Activated CD4-positive, alpha-beta T cell treated with anti-CD3 and anti-CD28 coated beads for 36 hours (primary cell): ENCODE data around the gene KATNAL1. TPM values are rescaled to one million over a fixed set of nuclear protein-coding genes. Genes with fewer than 3 reads are reported as not detected.
A peak's percentile ranks its signal among the peaks of the same experiment; 100 is the strongest.

ENCODE experiments used
- ATAC-seq: fragments of 200-7000 bp; cut with Tn5 transposase; one replicate; pipeline ENCODE4 v1.10.0; 2021; ENCODE audit warnings: mild to moderate bottlenecking, moderate library complexity
- CTCF ChIA-PET: fragments of 350-600 bp; sonication (Branson Sonifier 250); formaldehyde crosslinking; loops from one replicate; lab custom pipeline; 2021; ENCODE audit warnings: antibody characterized with exemption; lab: Charles Lee
- POLR2A ChIA-PET: fragments of 350-600 bp; sonication (Branson Sonifier 250); formaldehyde crosslinking; loops from one replicate; lab custom pipeline; 2021; ENCODE audit warnings: antibody characterized with exemption, inconsistent platforms; lab: Charles Lee
- DNase-seq: peaks from one replicate; pipeline ENCODE4 v3.0.0-alpha.2; 2020
- H3K27ac Mint-ChIP-seq: one replicate; pipeline ENCODE4 v1.8.0; 2021; ENCODE audit warnings: mixed read lengths
- H3K27me3 Mint-ChIP-seq: one replicate; pipeline ENCODE4 v1.8.0; 2021; ENCODE audit warnings: mixed read lengths
- H3K36me3 Mint-ChIP-seq: one replicate; pipeline ENCODE4 v1.8.0; 2021; ENCODE audit warnings: low read depth, mixed read lengths
- H3K4me1 Mint-ChIP-seq: one replicate; pipeline ENCODE4 v1.8.0; 2021; ENCODE audit warnings: mixed read lengths
- H3K4me3 Mint-ChIP-seq: one replicate; pipeline ENCODE4 v1.8.0; 2021; ENCODE audit warnings: mild to moderate bottlenecking, moderate library complexity, mixed read lengths
- H3K9me3 Mint-ChIP-seq: one replicate; pipeline ENCODE4 v1.8.0; 2021; ENCODE audit warnings: low read depth, mixed read lengths
- intact Hi-C, 2 experiments: fragments of 100-400 bp; cut with DNase I in 1 of 2; cut with micrococcal nuclease in 1 of 2; formaldehyde crosslinking; loops; one replicate each; pipeline versions ENCODE4 v1.14.2 to v1.15.1; 2022 to 2024; cut with DNase I, micrococcal nuclease
- total RNA-seq, 2 experiments: library from RNA; stranded (reverse); gene quantifications; one replicate each; pipeline ENCODE4 v1.2.3, GENCODE V29; 2021

The KATNAL1 gene
- total RNA-seq, 2 experiments from 2014 or later = 10.9 to 12.5 TPM

GRCh38 chr13:30314069-30314468 is 6.7 kb upstream of the KATNAL1 start:
- intact Hi-C loops = no loop called here
- no peaks in the 10 kb centered on the region for H3K27me3 Mint-ChIP-seq
- ChIA-PET POLR2A (no interaction called here), CTCF (no interaction called here)
- H3K36me3 Mint-ChIP-seq = no peaks in the 10 kb centered on the region
- peaks cover 16% of the 10 kb centered on the region for H3K4me1 Mint-ChIP-seq
- H3K9me3 Mint-ChIP-seq = no peaks in the 10 kb centered on the region
- no peak for DNase-seq
- no peak overlapping the region for H3K4me3 Mint-ChIP-seq
- no peak overlapping the region for H3K27ac Mint-ChIP-seq
- no peak for ATAC-seq

- Mint-ChIP-seq H3K9me3 (no peaks in the 10 kb centered on the region), H3K27ac (no peak overlapping the region), H3K4me1 (peaks cover 23% of the 10 kb centered on the region), H3K27me3 (no peaks in the 10 kb centered on the region), H3K4me3 (no peak overlapping the region), H3K36me3 (no peaks in the 10 kb centered on the region)
- intact Hi-C loops = no loop called here
- ChIA-PET CTCF (interaction anchor here (1.0 kb wide), 1 partner anchor 181 kb away, joined by 3 read pairs; no protein-coding TSS in a partner anchor), POLR2A (no interaction called here)
- no peak for DNase-seq
- no peak for ATAC-seq
These were observed 6.0 kb upstream of the KATNAL1 start for GRCh38 chr13:30313311-30313710.

GRCh38 chr13:30312904-30313303 is 5.6 kb upstream of the KATNAL1 start:
- ATAC-seq = no peak
- POLR2A ChIA-PET = no interaction called here
- H3K27ac Mint-ChIP-seq = no peak overlapping the region
- no peaks in the 10 kb centered on the region for H3K27me3 Mint-ChIP-seq
- no peak for DNase-seq
- CTCF ChIA-PET = interaction anchor here (1.0 kb wide), 1 partner anchor 181 kb away, joined by 3 read pairs; no protein-coding TSS in a partner anchor
- H3K4me3 Mint-ChIP-seq = no peak overlapping the region
- H3K36me3 Mint-ChIP-seq = no peaks in the 10 kb centered on the region
- H3K9me3 Mint-ChIP-seq = no peaks in the 10 kb centered on the region
- H3K4me1 Mint-ChIP-seq = peaks cover 26% of the 10 kb centered on the region
- intact Hi-C loops = no loop called here

GRCh38 chr13:30308548-30308947 is 1.2 kb upstream of the KATNAL1 start:
- no peaks in the 10 kb centered on the region for H3K9me3 Mint-ChIP-seq
- ChIA-PET POLR2A (no interaction called here), CTCF (interaction anchor here (0.7 to 1.3 kb wide), 4 partner anchors 8 to 60 kb away, joined by 3 to 5 read pairs (median 3); no protein-coding TSS in a partner anchor)
- H3K4me1 Mint-ChIP-seq = peaks cover 35% of the 10 kb centered on the region
- peak; percentile 17 for DNase-seq
- no peaks in the 10 kb centered on the region for H3K36me3 Mint-ChIP-seq
- H3K27me3 Mint-ChIP-seq = no peaks in the 10 kb centered on the region
- intact Hi-C loops = loop anchor here (5.0 kb wide), 4 partner anchors 64 to 739 kb away; no protein-coding TSS in a partner anchor
- peak overlapping the region; percentile 44 for H3K27ac Mint-ChIP-seq
- no peak for ATAC-seq
- H3K4me3 Mint-ChIP-seq = peak overlapping the region; percentile 11

- H3K36me3 Mint-ChIP-seq = no peaks in the 10 kb centered on the region
- no peak for DNase-seq
- ChIA-PET POLR2A (interaction anchor here (1.5 kb wide), 1 partner anchor 114 kb away, joined by 6 read pairs; the partner anchor contains the start of gene UBE2L5), CTCF (interaction anchor here (0.7 to 1.5 kb wide), 7 partner anchors 9 to 550 kb away, joined by 3 to 4 read pairs (median 3); no protein-coding TSS in a partner anchor)
- intact Hi-C loops = loop anchor here (1.0 to 5.0 kb wide), 16 partner anchors 55 to 855 kb away; partner anchors contain the start of genes USPL1 (in 2 of the 2), SLC7A1 (in 1 of the 2) and UBL3 (in 1 of the 2)
- no peak for ATAC-seq
- H3K27ac Mint-ChIP-seq = no peak overlapping the region
- no peaks in the 10 kb centered on the region for H3K27me3 Mint-ChIP-seq
- H3K4me3 Mint-ChIP-seq = peak overlapping the region; percentile 80
- H3K9me3 Mint-ChIP-seq = no peaks in the 10 kb centered on the region
- peaks cover 31% of the 10 kb centered on the region for H3K4me1 Mint-ChIP-seq
These were observed 580 bp upstream of the KATNAL1 start for GRCh38 chr13:30307971-30308290.

- ATAC-seq (peak; percentile 91), DNase-seq (peak; percentile 95)
- ChIA-PET CTCF (interaction anchor here (0.6 to 1.5 kb wide), 11 partner anchors 51 to 379 kb away, joined by 3 to 12 read pairs (median 3); no protein-coding TSS in a partner anchor), POLR2A (interaction anchor here (0.5 to 1.5 kb wide), 5 partner anchors 13 to 854 kb away, joined by 3 to 8 read pairs (median 4); partner anchors contain the start of genes UBE2L5 and USPL1)
- Mint-ChIP-seq H3K4me1 (peaks cover 31% of the 10 kb centered on the region), H3K9me3 (no peaks in the 10 kb centered on the region), H3K27me3 (no peaks in the 10 kb centered on the region), H3K4me3 (peak overlapping the region; percentile 80), H3K27ac (peak overlapping the region; percentile 79), H3K36me3 (no peaks in the 10 kb centered on the region)
- intact Hi-C loops = loop anchor here (1.0 to 5.0 kb wide), 16 partner anchors 54 to 856 kb away; partner anchors contain the start of genes USPL1 (in 2 of the 2), SLC7A1 (in 1 of the 2) and UBL3 (in 1 of the 2)
These were observed 573 bp downstream of the KATNAL1 start for GRCh38 chr13:30306762-30307193.

GRCh38 chr13:30305456-30305970 is 1.8 kb downstream of the KATNAL1 start:
- ChIA-PET CTCF (interaction anchor here (1.0 to 1.2 kb wide), 3 partner anchors 81 to 191 kb away, joined by 3 to 7 read pairs (median 3); no protein-coding TSS in a partner anchor), POLR2A (no interaction called here)
- ATAC-seq = no peak
- Mint-ChIP-seq H3K27ac (no peak overlapping the region), H3K36me3 (no peaks in the 10 kb centered on the region), H3K4me3 (no peak overlapping the region), H3K27me3 (no peaks in the 10 kb centered on the region), H3K9me3 (no peaks in the 10 kb centered on the region), H3K4me1 (peaks cover 31% of the 10 kb centered on the region)
- no peak for DNase-seq
- intact Hi-C loops = loop anchor here (5.0 kb wide), 4 partner anchors 67 to 742 kb away; no protein-coding TSS in a partner anchor

GRCh38 chr13:30303269-30303668 is 4.1 kb downstream of the KATNAL1 start:
- no peak overlapping the region for H3K27ac Mint-ChIP-seq
- ChIA-PET POLR2A (no interaction called here), CTCF (interaction anchor here (0.6 to 1.1 kb wide), 3 partner anchors 9 to 504 kb away, joined by 3 to 4 read pairs (median 3); no protein-coding TSS in a partner anchor)
- peaks cover 21% of the 10 kb centered on the region for H3K4me1 Mint-ChIP-seq
- H3K4me3 Mint-ChIP-seq = no peak overlapping the region
- no peak for ATAC-seq
- no peaks in the 10 kb centered on the region for H3K9me3 Mint-ChIP-seq
- H3K36me3 Mint-ChIP-seq = no peaks in the 10 kb centered on the region
- DNase-seq = no peak
- H3K27me3 Mint-ChIP-seq = no peaks in the 10 kb centered on the region
- intact Hi-C loops = no loop called here

GRCh38 chr13:30301827-30302226 is 5.5 kb downstream of the KATNAL1 start:
- ATAC-seq (no peak), DNase-seq (no peak)
- ChIA-PET POLR2A (no interaction called here), CTCF (no interaction called here)
- Mint-ChIP-seq H3K4me1 (peaks cover 20% of the 10 kb centered on the region), H3K27ac (no peak overlapping the region), H3K4me3 (no peak overlapping the region), H3K27me3 (no peaks in the 10 kb centered on the region), H3K9me3 (no peaks in the 10 kb centered on the region), H3K36me3 (no peaks in the 10 kb centered on the region)
- intact Hi-C loops = no loop called here

GRCh38 chr13:30300596-30300995 is 6.8 kb downstream of the KATNAL1 start:
- Mint-ChIP-seq H3K4me1 (peaks cover 16% of the 10 kb centered on the region), H3K27ac (no peak overlapping the region), H3K4me3 (no peak overlapping the region), H3K9me3 (no peaks in the 10 kb centered on the region), H3K27me3 (no peaks in the 10 kb centered on the region), H3K36me3 (no peaks in the 10 kb centered on the region)
- CTCF ChIA-PET = no interaction called here
- ATAC-seq (no peak), DNase-seq (no peak)
- intact Hi-C loops = no loop called here
- POLR2A ChIA-PET = interaction anchor here (0.6 kb wide), 1 partner anchor 1060 kb away, joined by 3 read pairs; no protein-coding TSS in a partner anchor

- Mint-ChIP-seq H3K36me3 (no peaks in the 10 kb centered on the region), H3K4me1 (peaks cover 10% of the 10 kb centered on the region), H3K4me3 (no peak overlapping the region), H3K9me3 (no peaks in the 10 kb centered on the region), H3K27me3 (no peaks in the 10 kb centered on the region), H3K27ac (no peak overlapping the region)
- CTCF ChIA-PET = no interaction called here
- intact Hi-C loops = no loop called here
- ATAC-seq = no peak
- POLR2A ChIA-PET = no interaction called here
- no peak for DNase-seq
These were observed 7.6 kb downstream of the KATNAL1 start for GRCh38 chr13:30299786-30300185.
